OCI-LY7 (cell line): ENCODE results near the gene ARRDC2. TPM values are rescaled to one million over a fixed set of nuclear protein-coding genes. Genes with fewer than 3 reads are reported as not detected.
A peak's percentile ranks its signal among the peaks of the same experiment; 100 is the strongest.

Experiments used
- BruUV-seq: library from RNA; stranded (reverse); fragments of 400-500 nt; replicated peaks from 2 replicates; lab custom pipeline; 2021; lab: Mats Ljungman, UMichigan
- CTCF ChIA-PET: fragments of 300-600 bp; sonication (Branson Sonifier 250); formaldehyde crosslinking; loops from one replicate; lab custom pipeline; 2022; ENCODE audit warnings: antibody characterized with exemption; ENCODE audit not compliant: unreplicated experiment; lab: Charles Lee
- POLR2A ChIA-PET: fragments of 300-600 bp; sonication (Branson Sonifier 250); formaldehyde crosslinking; loops from one replicate; lab custom pipeline; 2022; ENCODE audit warnings: antibody characterized with exemption; lab: Charles Lee
- DNase-seq: peaks from one replicate; pipeline ENCODE4 v3.0.0-alpha.2; 2015; ENCODE audit warnings: low spot score
- H2AFZ ChIP-seq: fragments of 200-600 bp; sonication (generic), shearing (Covaris generic); 2 replicates; pipeline ENCODE4 v1.6.1; 2014; ENCODE audit warnings: mild to moderate bottlenecking, antibody characterized with exemption, low read length, moderate library complexity
- H3K27ac ChIP-seq: fragments of 200-600 bp; sonication (generic); 2 replicates; pipeline ENCODE4 v1.5.1; 2014; ENCODE audit warnings: mixed run types, low read depth, mild to moderate bottlenecking, moderate library complexity, low read length, inconsistent platforms; ENCODE audit not compliant: poor library complexity, severe bottlenecking
- H3K36me3 ChIP-seq: fragments of 200-600 bp; sonication (generic); 2 replicates; pipeline ENCODE4 v1.6.1; 2014; ENCODE audit warnings: mild to moderate bottlenecking, antibody characterized with exemption, low read length, moderate library complexity, mixed read lengths; ENCODE audit not compliant: insufficient read depth
- H3K4me1 ChIP-seq: fragments of 200-600 bp; sonication (generic); 2 replicates; pipeline ENCODE4 v1.5.1; 2014; ENCODE audit warnings: mild to moderate bottlenecking, low read length; ENCODE audit not compliant: insufficient read depth, poor library complexity, severe bottlenecking
- H3K4me2 ChIP-seq: fragments of 200-600 bp; sonication (generic); 2 replicates; pipeline ENCODE4 v1.6.1; 2014; ENCODE audit warnings: mild to moderate bottlenecking, low read length
- H3K4me3 ChIP-seq: fragments of 200-600 bp; sonication (generic); 2 replicates; pipeline ENCODE4 v1.5.1; 2014; ENCODE audit warnings: mild to moderate bottlenecking, low read depth, low read length; ENCODE audit not compliant: poor library complexity, severe bottlenecking
- H3K79me2 ChIP-seq: fragments of 200-600 bp; sonication (generic); 2 replicates; pipeline ENCODE4 v1.6.1; 2016; ENCODE audit warnings: low read depth, mild to moderate bottlenecking, low read length, moderate library complexity, mixed read lengths; ENCODE audit not compliant: insufficient read depth
- H3K9me2 ChIP-seq: fragments of 200-600 bp; sonication (generic); 2 replicates; pipeline ENCODE4 v1.6.1; 2016; ENCODE audit warnings: mild to moderate bottlenecking, low read length, mixed read lengths; ENCODE audit not compliant: insufficient read depth
- H3K9me3 ChIP-seq: fragments of 200-600 bp; sonication (generic); 2 replicates; pipeline ENCODE4 v1.6.1; 2014; ENCODE audit warnings: mild to moderate bottlenecking, mixed run types, low read length, mixed read lengths
- H4K20me1 ChIP-seq: fragments of 200-600 bp; sonication (generic); 2 replicates; pipeline ENCODE4 v1.6.1; 2014; ENCODE audit warnings: mild to moderate bottlenecking, antibody characterized with exemption, low read length, moderate library complexity, mixed read lengths; ENCODE audit not compliant: insufficient read depth
- CTCF ChIP-seq: fragments of 200-600 bp; sonication (generic); conservative IDR thresholded peaks from 2 replicates; pipeline ENCODE4 v1.5.1; 2014; ENCODE audit warnings: mild to moderate bottlenecking, antibody characterized with exemption, low read length, moderate library complexity, mixed read lengths
- EZH2phosphoT487 ChIP-seq: fragments of 200-600 bp; sonication (generic); IDR thresholded peaks from 2 replicates; pipeline ENCODE4 v1.6.1; 2018; ENCODE audit warnings: low read depth, borderline replicate concordance, mild to moderate bottlenecking, mixed run types, antibody characterized with exemption, low read length, moderate library complexity, mixed read lengths
- intact Hi-C: fragments of 100-400 bp; cut with micrococcal nuclease; formaldehyde crosslinking; loops from one replicate; pipeline ENCODE4 v1.10.0; 2022; ENCODE audit not compliant: unreplicated experiment
- total RNA-seq, 2 experiments: library from RNA; depleted of rRNA in 1 of 2; stranded (reverse); fragments of >200 nt in 1 of 2; shearing (Covaris generic) in 1 of 2; gene quantifications; 2 replicates each; pipeline ENCODE4 v1.2.3, GENCODE V29; 2014 to 2022

The ARRDC2 gene
- total RNA-seq, 2 experiments from 2014 or later: 30.7 TPM

GRCh38 chr19:18045307-18046050 is 37.5 kb downstream of the ARRDC2 start:
- intact Hi-C loops: loop anchor here (1.0 kb wide), 1 partner anchor 23 kb away; no protein-coding TSS in a partner anchor
- Histone ChIP-seq H3K9me3 (peaks cover 6% of the 10 kb centered on the region; the same call in 1 of the 2 replicates), H3K36me3 (no peaks in the 10 kb centered on the region), H2AFZ (peak overlapping the region; percentile 18; the same call in 1 of the 2 replicates), H3K4me3 (peak overlapping the region; percentile 44), H3K4me2 (peak overlapping the region; percentile 72), H3K27ac (peak overlapping the region; percentile 88), H4K20me1 (no peaks in the 10 kb centered on the region), H3K9me2 (no peaks in the 10 kb centered on the region), H3K79me2 (no peaks in the 10 kb centered on the region), H3K4me1 (peaks cover 36% of the 10 kb centered on the region)
- CTCF ChIA-PET: no interaction called here
- TF ChIP-seq EZH2phosphoT487 (no peak), CTCF (peak; percentile 38; the same call in 1 of the 2 replicates)
- BruUV-seq: no TSS peak
- POLR2A ChIA-PET: interaction anchor here (0.5 to 1.6 kb wide), 5 partner anchors 9 to 138 kb away, joined by 3 to 8 read pairs (median 3); no protein-coding TSS in a partner anchor
- peak; percentile 34 for DNase-seq

- H3K27ac ChIP-seq: no peak overlapping the region
- TF ChIP-seq EZH2phosphoT487 (no peak), CTCF (no peak)
- H3K4me2 ChIP-seq: no peak overlapping the region; the same call in 1 of the 2 replicates
- intact Hi-C loops: no loop called here
- no peaks in the 10 kb centered on the region for H3K9me2 ChIP-seq
- no peak overlapping the region for H2AFZ ChIP-seq
- H3K4me1 ChIP-seq: peaks cover 36% of the 10 kb centered on the region
- H4K20me1 ChIP-seq: no peaks in the 10 kb centered on the region
- DNase-seq: no peak
- no peak overlapping the region for H3K4me3 ChIP-seq
- BruUV-seq: no TSS peak
- CTCF ChIA-PET: interaction anchor here (0.6 kb wide), 1 partner anchor 23 kb away, joined by 3 read pairs; no protein-coding TSS in a partner anchor
- no peaks in the 10 kb centered on the region for H3K9me3 ChIP-seq
- H3K79me2 ChIP-seq: no peaks in the 10 kb centered on the region
- POLR2A ChIA-PET: no interaction called here
- no peaks in the 10 kb centered on the region for H3K36me3 ChIP-seq
These were observed 38.2 kb downstream of the ARRDC2 start for GRCh38 chr19:18046059-18046718.
